GM04504 (cell line): ENCODE measurements around the gene CELSR2.
"Not testable (repeated sequence)": the region's sequence is repeated elsewhere in the genome, so short reads cannot be mapped to it uniquely, and the experiment has no call there.

Source experiments
- DNase-seq: peaks from one replicate; pipeline ENCODE4 v3.0.0-alpha.2; 2012; ENCODE audit warnings: low read depth

CELSR2 gene

DNA sequence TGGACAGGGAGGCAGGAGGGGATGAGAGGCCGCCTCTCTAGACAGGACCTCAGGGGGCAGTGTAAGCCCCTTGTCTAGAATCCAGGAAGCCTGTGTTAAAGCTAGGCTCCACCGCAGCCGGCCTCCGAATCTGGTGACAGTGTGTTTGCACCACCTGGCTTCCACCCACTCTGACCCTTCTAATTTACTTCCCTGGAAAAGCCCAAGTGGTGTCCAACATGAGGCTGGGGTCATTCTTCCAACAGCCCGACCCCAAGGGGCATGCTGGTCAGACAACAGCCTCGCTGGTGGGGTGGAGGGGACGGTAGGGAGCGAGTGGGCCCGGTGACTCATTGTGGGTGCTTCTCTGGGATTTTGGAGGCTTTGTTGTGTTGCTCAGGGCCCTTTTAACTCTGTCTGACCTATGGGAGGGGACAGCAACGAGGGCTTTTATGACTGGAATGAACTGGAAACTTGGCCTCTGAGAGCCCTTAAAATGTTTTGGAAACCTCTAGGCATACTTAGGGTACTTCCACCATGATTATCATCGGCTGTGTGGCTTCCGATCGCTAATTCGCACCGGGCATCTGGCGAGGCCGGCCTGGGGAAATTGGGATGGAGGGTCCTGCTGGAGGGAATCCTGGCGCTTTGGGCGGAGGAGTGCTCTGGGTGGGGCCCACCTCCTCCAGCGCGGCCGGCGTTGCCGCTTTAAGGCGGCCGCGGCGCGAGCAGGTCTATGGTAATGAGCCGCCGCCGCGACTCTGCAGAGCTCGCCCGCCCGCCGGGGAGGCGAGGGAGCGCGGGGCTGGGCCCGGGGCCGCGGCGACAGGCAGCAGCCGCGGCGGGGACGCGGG lies at the start of gene CELSR2:
Gene CELSR2, plus strand, starts transcription at position 743 of the 833 bp plus-strand sequence. CDS start 541 bp downstream, outside the sequence.
- no peak for DNase-seq

DNA sequence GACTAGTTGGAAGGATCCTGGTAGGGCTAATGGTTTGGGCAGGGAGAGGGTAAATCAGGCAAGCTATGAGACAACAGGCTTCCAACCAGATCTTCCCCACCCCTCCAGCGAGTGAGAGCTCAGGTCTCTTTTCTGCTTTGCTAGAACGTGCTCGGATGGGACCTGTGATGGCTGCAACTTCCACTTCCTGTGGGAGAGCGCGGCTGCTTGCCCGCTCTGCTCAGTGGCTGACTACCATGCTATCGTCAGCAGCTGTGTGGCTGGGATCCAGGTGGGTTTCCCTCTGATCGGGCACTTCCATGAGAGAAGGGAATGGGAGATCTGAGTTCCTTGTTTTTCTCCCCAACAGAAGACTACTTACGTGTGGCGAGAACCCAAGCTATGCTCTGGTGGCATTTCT lies 49.6 kb upstream of the CELSR2 start:
- no peak for DNase-seq

DNA sequence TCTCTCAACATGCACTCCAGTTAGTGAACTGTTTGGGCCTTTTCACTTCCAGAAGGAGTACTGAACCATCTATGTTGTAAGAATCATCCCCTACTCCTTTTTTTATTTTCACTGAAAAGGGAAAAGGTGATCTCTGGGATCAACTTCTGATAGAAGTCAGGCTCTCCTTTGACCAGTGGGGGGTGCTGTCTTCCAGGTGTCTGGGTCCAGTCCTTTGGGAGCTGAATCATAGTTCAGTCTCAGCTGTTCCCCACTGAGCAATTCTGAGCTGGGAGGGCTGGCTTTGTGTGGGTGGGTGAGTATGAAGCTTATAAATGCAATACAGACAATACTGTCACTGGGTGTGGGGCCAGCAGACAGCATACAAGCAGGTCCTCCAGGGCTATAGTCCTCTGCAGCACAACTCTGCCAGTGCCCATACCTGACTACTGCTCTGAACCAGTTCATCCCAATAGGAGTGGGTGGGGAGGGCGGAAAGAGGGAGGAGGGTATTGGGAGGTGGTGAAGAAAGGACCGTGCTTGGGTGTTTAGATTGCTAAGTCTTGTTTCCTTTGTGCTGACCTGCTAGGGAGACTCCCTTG lies 48.1 kb upstream of the CELSR2 start:
- DNase-seq, result peak; percentile 60

DNA sequence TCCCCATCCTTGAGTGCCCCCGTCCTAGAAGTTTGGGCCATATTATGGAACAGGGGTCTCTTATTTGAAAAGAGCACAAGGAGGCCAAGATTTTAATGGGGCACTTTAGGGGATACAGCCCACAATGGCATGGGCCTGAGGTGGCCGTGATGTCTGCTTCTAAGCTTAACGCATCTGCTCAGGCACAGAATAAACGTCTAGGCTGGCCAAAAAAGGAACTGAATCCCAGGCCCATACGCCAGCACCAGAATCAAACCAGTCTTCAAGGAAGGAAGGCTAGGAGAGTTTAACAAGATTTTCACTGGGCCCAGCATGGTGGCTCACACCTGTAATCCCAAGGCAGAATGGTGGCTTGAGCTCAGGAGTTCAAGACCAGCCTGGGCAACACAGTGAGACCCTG lies 44.9 kb upstream of the CELSR2 start:
- no peak for DNase-seq

DNA sequence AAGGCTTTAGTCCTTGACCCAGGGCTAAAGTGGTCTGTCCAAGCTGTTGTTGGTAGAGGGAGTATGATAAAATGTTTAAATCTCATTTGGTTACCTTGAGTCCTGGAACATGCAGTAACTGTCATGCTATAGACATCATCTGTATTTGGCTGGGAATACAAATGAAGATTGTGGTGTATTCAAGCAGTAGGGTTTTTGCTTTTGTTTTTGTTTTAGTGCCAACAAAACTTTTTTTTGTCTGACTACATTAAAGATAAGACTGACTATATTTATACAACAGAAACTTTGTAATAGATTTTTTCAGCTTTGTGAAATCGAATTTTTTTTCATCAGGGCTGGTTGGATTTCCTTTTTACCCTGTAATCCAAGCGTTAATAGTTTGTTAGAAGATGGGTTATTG lies 43.0 kb upstream of the CELSR2 start:
- no peak for DNase-seq

- DNase-seq, result no peak
Measured at GRCh38 chr1:109207467-109208103, 41.8 kb upstream of the CELSR2 start.

- no peak for DNase-seq
Measured at GRCh38 chr1:109208394-109208793, 40.9 kb upstream of the CELSR2 start.

GRCh38 chr1:109208836-109209463 lies 40.4 kb upstream of the CELSR2 start:
- no peak for DNase-seq

GRCh38 chr1:109210058-109210457 lies 39.3 kb upstream of the CELSR2 start:
- no peak for DNase-seq

DNA sequence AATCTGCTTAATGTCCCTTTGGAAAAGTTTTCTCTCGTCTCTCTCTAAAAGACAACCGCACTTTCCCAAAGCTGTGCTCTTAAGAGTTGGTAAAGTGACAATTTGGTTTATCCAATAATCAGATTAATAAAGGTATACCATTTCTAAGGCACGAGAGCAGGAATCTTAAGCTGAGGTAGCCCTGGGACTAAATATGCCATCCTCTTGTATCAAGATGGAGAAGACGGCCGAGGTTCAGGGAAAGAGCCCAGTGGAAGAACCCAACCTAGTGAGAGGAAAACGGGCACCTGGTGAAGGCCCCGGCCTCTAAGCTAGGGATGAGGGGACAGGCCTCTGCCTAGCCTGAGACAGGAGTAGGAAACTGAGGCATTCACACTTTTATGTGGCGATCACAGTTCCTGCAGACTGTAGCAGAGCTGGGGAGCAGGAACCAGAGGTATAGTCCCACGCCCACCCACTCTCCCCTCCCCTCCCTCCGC lies 36.0 kb upstream of the CELSR2 start:
- no peak for DNase-seq

DNA sequence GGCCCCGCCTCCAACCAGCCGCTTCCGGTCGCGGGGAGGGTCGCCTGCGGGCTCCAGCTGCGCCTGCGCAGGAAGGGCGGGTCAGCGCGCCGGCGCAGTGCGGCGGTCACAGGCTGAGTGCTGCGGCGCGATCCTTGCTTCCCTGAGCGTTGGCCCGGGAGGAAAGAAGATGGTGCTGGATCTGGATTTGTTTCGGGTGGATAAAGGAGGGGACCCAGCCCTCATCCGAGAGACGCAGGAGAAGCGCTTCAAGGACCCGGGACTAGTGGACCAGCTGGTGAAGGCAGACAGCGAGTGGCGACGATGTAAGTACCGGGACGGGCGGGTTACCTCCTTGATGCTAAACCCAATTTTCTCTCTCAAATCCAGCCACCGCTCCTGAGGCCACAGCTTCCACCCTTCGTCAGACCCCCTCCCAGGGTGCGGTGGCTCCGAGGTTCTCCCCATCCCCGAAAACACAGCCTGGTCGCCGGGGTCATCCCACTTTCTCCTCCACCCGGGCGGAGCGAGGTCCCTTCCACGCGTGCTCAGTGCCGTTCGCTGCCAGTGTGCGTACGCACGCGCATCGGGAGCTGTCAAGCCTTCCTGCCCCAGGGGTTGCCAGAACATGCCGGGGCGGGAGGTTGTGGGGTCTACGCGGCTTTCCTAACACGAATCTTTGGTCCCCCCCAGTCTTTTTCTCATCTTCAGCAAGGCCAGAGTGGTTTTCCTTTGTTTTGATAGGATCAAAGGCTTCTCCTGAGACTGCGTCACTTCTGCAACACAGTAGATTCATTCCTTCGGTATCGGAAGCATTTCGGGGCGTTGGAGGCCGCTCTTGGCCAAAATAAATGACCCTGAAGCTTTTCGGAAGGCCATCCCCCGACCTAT lies 35.3 kb upstream of the CELSR2 start, which contains the start of gene SARS1:
Gene SARS1, plus strand, starts transcription at position 95 of the 870 bp plus-strand sequence. Its CDS starts 75 bp downstream, at position 170.
- peak; percentile 77 for DNase-seq

DNA sequence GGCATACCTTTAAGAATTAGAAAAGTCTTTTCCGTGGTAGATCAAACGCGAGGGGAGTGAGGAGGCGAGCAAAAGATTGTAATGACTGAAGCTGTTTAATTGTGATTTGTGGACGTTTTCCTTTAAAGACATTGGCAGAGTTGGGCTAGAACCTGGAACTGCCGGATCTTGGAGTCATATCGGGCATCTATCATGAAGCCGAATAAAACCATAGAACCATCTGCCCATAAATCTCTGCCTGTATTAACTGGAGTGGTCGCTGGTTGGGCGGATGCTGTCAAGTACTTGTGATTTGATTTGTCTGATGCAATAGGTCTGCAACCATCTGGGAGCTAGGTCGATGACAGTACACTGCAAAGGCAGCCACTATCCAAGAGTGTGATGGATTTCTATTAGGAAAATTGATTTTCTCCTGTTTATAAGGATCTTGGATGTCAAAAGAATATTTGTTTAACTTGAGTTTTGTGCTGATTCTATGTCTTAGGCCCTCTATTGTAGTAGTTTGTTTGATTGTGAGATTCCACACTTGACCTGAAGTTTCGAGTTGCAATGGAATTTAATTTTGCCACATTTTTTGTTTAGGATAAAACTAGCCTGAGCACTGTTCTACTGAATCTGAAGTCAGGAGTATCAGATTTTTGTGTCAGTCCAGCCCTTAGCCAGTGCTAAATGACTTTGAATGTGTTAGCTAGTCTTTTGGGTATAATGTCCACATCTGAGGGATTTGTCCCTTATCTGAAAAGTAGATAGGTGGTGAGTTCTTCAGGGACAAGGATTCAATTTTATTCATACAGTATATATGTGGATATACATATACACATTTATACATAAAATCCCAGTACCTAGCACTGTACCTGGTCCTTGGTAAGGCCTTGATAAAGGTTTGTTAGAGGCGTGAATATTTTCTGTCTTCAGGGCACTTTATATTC lies 34.4 kb upstream of the CELSR2 start:
- DNase-seq, result peak; percentile 89

DNA sequence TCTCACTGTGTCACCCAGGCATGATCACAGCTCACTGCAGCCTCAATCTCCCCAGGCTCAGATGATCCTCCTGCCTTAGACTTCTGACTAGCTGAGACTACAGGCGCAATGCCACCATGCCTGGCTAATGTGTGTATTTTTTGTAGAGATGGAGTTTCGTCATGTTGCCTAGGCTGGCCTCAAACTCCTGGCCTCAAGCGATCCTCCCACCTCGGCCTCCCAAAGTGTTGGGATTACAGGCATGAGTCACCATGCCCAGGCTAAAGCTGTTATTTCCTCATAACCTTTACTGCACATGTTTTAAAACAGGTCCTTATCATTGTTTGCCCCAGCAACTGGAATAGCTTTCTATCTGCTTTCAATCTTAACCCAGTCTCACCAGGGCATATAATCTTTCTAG lies 32.7 kb upstream of the CELSR2 start:
- no peak for DNase-seq

- DNase-seq, result no peak
Measured at GRCh38 chr1:109218516-109218915, 30.8 kb upstream of the CELSR2 start.

- DNase-seq, result not testable (repeated sequence)
Measured at GRCh38 chr1:109221201-109221600, 28.1 kb upstream of the CELSR2 start.

- no peak for DNase-seq
Measured at GRCh38 chr1:109225308-109225707, 24.0 kb upstream of the CELSR2 start.

GRCh38 chr1:109225711-109226445 lies 23.5 kb upstream of the CELSR2 start:
- no peak for DNase-seq

GRCh38 chr1:109228167-109228566 lies 21.2 kb upstream of the CELSR2 start:
- DNase-seq, result no peak

DNA sequence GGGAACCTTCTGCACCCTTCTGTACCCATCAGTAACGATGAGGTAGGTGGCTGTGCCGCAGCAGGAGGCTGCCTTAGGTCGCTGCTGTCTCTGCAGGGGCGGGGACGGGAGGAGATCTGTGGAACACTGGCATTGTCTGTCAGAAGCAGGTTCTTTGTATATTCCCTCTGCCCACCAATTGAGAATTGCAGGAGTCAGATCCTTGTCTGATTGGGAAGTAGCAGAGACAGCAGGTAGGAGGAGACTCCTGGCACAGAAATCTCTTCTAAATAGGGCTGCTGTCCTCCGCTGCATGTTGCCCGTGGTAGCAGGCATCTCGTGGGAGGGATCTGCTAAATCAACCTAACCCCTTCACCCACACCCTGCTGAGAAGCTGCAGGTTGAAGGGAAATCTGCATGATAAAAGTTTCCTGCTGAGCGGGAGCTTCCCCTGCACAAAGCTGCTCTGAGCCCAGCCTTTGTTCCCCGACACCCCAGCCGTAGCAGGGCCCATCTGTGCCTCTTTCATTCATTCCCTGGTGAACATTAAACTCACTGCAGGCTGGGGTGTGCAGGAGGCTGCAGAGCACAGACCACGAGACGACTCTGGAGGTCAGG lies 19.7 kb upstream of the CELSR2 start:
- no peak for DNase-seq
